HL-60/S4 treated with retinoic acid at 250 ng/mL for 4 days and 3 days (cell line): ENCODE measurements around the gene CSGALNACT2.
"Not testable (repeated sequence)": the region's sequence is repeated elsewhere in the genome, so short reads cannot be mapped to it uniquely, and the experiment has no call there.

Experiments
- in situ Hi-C: fragments of 300-500 bp; cut with MboI; formaldehyde crosslinking; loops from 2 replicates; pipeline ENCODE4 v1.7.0; 2022; ENCODE audit warnings: low sequenced_read_pairs

CSGALNACT2 gene

GRCh38 chr10:43138021-43138756, at the start of gene CSGALNACT2:
TSS of gene CSGALNACT2 (plus strand) at chr10:43138445. CDS start at chr10:43155150, 16,705 bp downstream.
- in situ Hi-C loops, result no loop called here

GRCh38 chr10:43089519-43089918, 48.7 kb upstream of the CSGALNACT2 start:
- in situ Hi-C loops, result no loop called here

GRCh38 chr10:43090188-43090587, 48.1 kb upstream of the CSGALNACT2 start:
- in situ Hi-C loops, result no loop called here

- in situ Hi-C loops, result no loop called here
These were observed 47.6 kb upstream of the CSGALNACT2 start for GRCh38 chr10:43090664-43091063.

- in situ Hi-C loops, result no loop called here
These were observed 46.4 kb upstream of the CSGALNACT2 start for GRCh38 chr10:43091846-43092245.

- in situ Hi-C loops, result no loop called here
These were observed 44.7 kb upstream of the CSGALNACT2 start for GRCh38 chr10:43093423-43094076.

- in situ Hi-C loops, result no loop called here
These were observed 44.2 kb upstream of the CSGALNACT2 start for GRCh38 chr10:43094085-43094484.

GRCh38 chr10:43099339-43099738, 38.9 kb upstream of the CSGALNACT2 start:
- in situ Hi-C loops, result not testable (repeated sequence)

- in situ Hi-C loops, result loop anchor here (25.0 kb wide), 1 partner anchor 238 kb away; no protein-coding TSS in a partner anchor
These were observed 38.3 kb upstream of the CSGALNACT2 start for GRCh38 chr10:43099928-43100327.

- in situ Hi-C loops, result loop anchor here (25.0 kb wide), 1 partner anchor 238 kb away; no protein-coding TSS in a partner anchor
These were observed 37.9 kb upstream of the CSGALNACT2 start for GRCh38 chr10:43100366-43100765.

- in situ Hi-C loops, result loop anchor here (25.0 kb wide), 1 partner anchor 240 kb away; no protein-coding TSS in a partner anchor
These were observed 36.0 kb upstream of the CSGALNACT2 start for GRCh38 chr10:43102063-43102828.

- in situ Hi-C loops, result loop anchor here (25.0 kb wide), 1 partner anchor 243 kb away; no protein-coding TSS in a partner anchor
These were observed 32.9 kb upstream of the CSGALNACT2 start for GRCh38 chr10:43105102-43105955.

GRCh38 chr10:43105956-43106229, 32.4 kb upstream of the CSGALNACT2 start:
- in situ Hi-C loops, result loop anchor here (25.0 kb wide), 1 partner anchor 244 kb away; no protein-coding TSS in a partner anchor

- in situ Hi-C loops, result loop anchor here (25.0 kb wide), 1 partner anchor 244 kb away; no protein-coding TSS in a partner anchor
These were observed 31.8 kb upstream of the CSGALNACT2 start for GRCh38 chr10:43106256-43107091.

- in situ Hi-C loops, result loop anchor here (25.0 kb wide), 1 partner anchor 247 kb away; no protein-coding TSS in a partner anchor
These were observed 29.3 kb upstream of the CSGALNACT2 start for GRCh38 chr10:43108951-43109350.

- in situ Hi-C loops, result loop anchor here (25.0 kb wide), 1 partner anchor 247 kb away; no protein-coding TSS in a partner anchor
These were observed 28.5 kb upstream of the CSGALNACT2 start for GRCh38 chr10:43109671-43110249.

- in situ Hi-C loops, result loop anchor here (25.0 kb wide), 1 partner anchor 248 kb away; no protein-coding TSS in a partner anchor
These were observed 27.7 kb upstream of the CSGALNACT2 start for GRCh38 chr10:43110338-43111071.

GRCh38 chr10:43111101-43111500, 27.1 kb upstream of the CSGALNACT2 start:
- in situ Hi-C loops, result loop anchor here (25.0 kb wide), 1 partner anchor 249 kb away; no protein-coding TSS in a partner anchor
